Skin epidermis (tissue), 12 donors: ENCODE measurements around the gene ASPHD2.

Source experiments
- H3K27ac ChIP-seq, 21 experiments: fragments of 200-600 bp; sonication (generic) in 11 of 21; one replicate each; pipeline ENCODE4 v1.5.0; 2020; ENCODE audit warnings: mild to moderate bottlenecking in 3 of 21, inconsistent platforms in 2 of 21, moderate library complexity in 2 of 21
- H3K4me3 ChIP-seq, 7 experiments: fragments of 200-600 bp; sonication (generic) in 2 of 7; one replicate each; pipeline ENCODE4 v1.5.0; 2020; ENCODE audit warnings: inconsistent platforms in 2 of 7, mild to moderate bottlenecking in 2 of 7, moderate library complexity in 1 of 7

The ASPHD2 gene

GRCh38 chr22:26485806-26486390, 56.8 kb downstream of the ASPHD2 start:
- Histone ChIP-seq H3K27ac (peak overlapping the region in 1 of 21 experiments; percentile 47), H3K4me3 (no peak overlapping the region)

GRCh38 chr22:26486394-26486793, 57.3 kb downstream of the ASPHD2 start:
- Histone ChIP-seq H3K4me3 (no peak overlapping the region), H3K27ac (no peak overlapping the region)

- no peak overlapping the region for H3K27ac ChIP-seq
These were observed 58.9 kb downstream of the ASPHD2 start for GRCh38 chr22:26487996-26488395.

GRCh38 chr22:26489447-26490036, 60.5 kb downstream of the ASPHD2 start:
- H3K4me3 ChIP-seq: no peak overlapping the region

More at GRCh38 chr22:26487996-26488395, 58.9 kb downstream of the ASPHD2 start:
- no peak overlapping the region for H3K4me3 ChIP-seq

GRCh38 chr22:26492220-26492619, 63.2 kb downstream of the ASPHD2 start:
- H3K4me3 ChIP-seq: no peak overlapping the region
- H3K27ac ChIP-seq: peak overlapping the region in 3 of 21 experiments; percentile 35 to 83 (median 67)

More at GRCh38 chr22:26489447-26490036, 60.5 kb downstream of the ASPHD2 start:
- peak overlapping the region in 1 of 21 experiments; percentile 42 for H3K27ac ChIP-seq

- Histone ChIP-seq H3K4me3 (no peak overlapping the region), H3K27ac (peak overlapping the region in 4 of 21 experiments; percentile 15 to 35 (median 28))
These were observed 65.4 kb downstream of the ASPHD2 start for GRCh38 chr22:26494506-26494905.
